ENCODE data around the gene SNX24.

- no peak for TF ChIP-seq ZFP3 (CRISPR knock-in tag; IDR thresholded peaks at IDR 0.05)
- no peak for TF ChIP-seq PATZ1 (CRISPR knock-in tag; IDR thresholded peaks at IDR 0.05; ENCODE audit: borderline replicate concordance)
- TF ChIP-seq ZFP30 (CRISPR knock-in tag; IDR thresholded peaks at IDR 0.05) = no peak
- no peak for TF ChIP-seq CREB5 (CRISPR knock-in tag; IDR thresholded peaks at IDR 0.05; ENCODE audit: low read depth)
- TF ChIP-seq ESRRG (CRISPR knock-in tag; IDR thresholded peaks at IDR 0.05) = no peak
- no peak for TF ChIP-seq POU6F1 (CRISPR knock-in tag; IDR thresholded peaks at IDR 0.05; ENCODE audit: borderline replicate concordance, low read depth)
- no peak for TF ChIP-seq ISL1 (CRISPR knock-in tag; IDR thresholded peaks at IDR 0.05)
- no peak for TF ChIP-seq PPARA (CRISPR knock-in tag; IDR thresholded peaks at IDR 0.05; ENCODE audit: borderline replicate concordance)
- no peak for TF ChIP-seq ARNTL (CRISPR knock-in tag; IDR thresholded peaks at IDR 0.05; ENCODE audit: borderline replicate concordance, low read depth)
These were observed 202.3 kb downstream of the SNX24 start for GRCh38 chr5:123047706-123048105.
